ENCODE results near the gene HIVEP3.

- TF ChIP-seq ZBTB2 (CRISPR knock-in tag; IDR thresholded peaks at IDR 0.05; ENCODE audit: low read depth) (no peak), ZNF274 (CRISPR knock-in tag; IDR thresholded peaks at IDR 0.05) (no peak), GTF2F1 (IDR thresholded peaks at IDR 0.05; ENCODE audit: low read length) (no peak), CREB1 (IDR thresholded peaks at IDR 0.05) (no peak), CREB1 (CRISPR knock-in tag; IDR thresholded peaks at IDR 0.05) (no peak), FOXM1 (CRISPR knock-in tag; IDR thresholded peaks at IDR 0.05) (no peak), PAWR (CRISPR knock-in tag; IDR thresholded peaks at IDR 0.05; ENCODE audit: borderline replicate concordance) (no peak)
Measured at GRCh38 chr1:41752514-41753170, 166.1 kb downstream of the HIVEP3 start.

Measured in HepG2 (cell line).